Stimulated activated CD8-positive, alpha-beta memory T cell treated with anti-CD3 and anti-CD28 coated beads, Interleukin-15, amount 100 ng/mL, for 48 hours (primary cell): ENCODE measurements around the gene TMEM94.
"Not testable (repeated sequence)": the region's sequence is repeated elsewhere in the genome, so short reads cannot be mapped to it uniquely, and the experiment has no call there.

Source experiments
- DNase-seq, 2 donors: peaks; one replicate each; pipeline ENCODE4 v3.0.0-alpha.2; 2020; ENCODE audit warnings: low read depth in 2 of 2

Gene TMEM94

GRCh38 chr17:75476752-75477489, 20.5 kb downstream of the TMEM94 start:
- no peak for DNase-seq

- DNase-seq, result not testable (repeated sequence)
Observed at GRCh38 chr17:75477490-75477862, 21.0 kb downstream of the TMEM94 start.

- DNase-seq, result no peak
Observed at GRCh38 chr17:75478508-75478907, 22.1 kb downstream of the TMEM94 start.

- no peak for DNase-seq
Observed at GRCh38 chr17:75480281-75480680, 23.8 kb downstream of the TMEM94 start.

DNA sequence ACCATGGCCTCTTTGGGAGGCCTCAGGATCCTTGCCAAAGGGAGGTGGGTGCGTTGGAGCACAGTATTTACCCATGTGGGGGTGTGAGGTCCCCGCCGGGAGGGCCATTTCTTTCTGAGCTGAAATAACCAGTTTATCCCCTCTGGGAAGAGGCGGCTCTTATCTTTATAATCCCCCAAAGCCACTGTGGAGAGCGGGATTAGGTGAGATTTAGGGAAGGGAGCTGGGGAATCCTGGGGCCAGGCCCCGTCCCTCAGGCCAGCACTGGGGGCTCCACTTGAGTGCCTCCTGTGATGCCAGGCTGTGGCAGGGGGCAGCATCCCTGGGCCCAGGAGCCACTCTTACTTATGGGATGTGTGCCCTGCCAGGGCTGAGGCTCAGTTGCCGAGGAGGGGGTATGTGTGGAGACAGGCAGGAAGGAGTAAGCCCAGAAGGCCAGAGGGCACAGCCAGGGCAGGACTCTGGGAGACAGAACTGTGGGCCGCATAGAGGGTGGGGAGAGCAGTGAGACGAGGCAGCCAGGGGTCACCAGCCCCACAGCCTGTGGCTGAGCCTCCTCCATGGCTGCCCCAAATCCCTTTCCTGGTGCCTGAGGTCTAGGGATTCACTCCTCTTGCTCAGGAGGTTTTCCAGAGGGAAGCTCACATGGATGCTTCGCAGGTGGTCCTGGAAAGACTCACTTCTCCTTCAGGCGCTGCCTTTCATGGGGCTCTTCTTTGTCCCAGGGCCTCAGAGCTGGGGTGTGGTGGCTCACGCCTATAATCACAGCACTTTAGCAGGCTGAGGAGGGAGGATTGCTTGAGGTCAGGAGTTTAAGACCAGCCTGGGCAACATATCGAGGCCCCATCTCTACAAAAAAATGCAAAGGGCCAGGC, 25.0 kb downstream of the TMEM94 start:
- DNase-seq, result no peak

DNA sequence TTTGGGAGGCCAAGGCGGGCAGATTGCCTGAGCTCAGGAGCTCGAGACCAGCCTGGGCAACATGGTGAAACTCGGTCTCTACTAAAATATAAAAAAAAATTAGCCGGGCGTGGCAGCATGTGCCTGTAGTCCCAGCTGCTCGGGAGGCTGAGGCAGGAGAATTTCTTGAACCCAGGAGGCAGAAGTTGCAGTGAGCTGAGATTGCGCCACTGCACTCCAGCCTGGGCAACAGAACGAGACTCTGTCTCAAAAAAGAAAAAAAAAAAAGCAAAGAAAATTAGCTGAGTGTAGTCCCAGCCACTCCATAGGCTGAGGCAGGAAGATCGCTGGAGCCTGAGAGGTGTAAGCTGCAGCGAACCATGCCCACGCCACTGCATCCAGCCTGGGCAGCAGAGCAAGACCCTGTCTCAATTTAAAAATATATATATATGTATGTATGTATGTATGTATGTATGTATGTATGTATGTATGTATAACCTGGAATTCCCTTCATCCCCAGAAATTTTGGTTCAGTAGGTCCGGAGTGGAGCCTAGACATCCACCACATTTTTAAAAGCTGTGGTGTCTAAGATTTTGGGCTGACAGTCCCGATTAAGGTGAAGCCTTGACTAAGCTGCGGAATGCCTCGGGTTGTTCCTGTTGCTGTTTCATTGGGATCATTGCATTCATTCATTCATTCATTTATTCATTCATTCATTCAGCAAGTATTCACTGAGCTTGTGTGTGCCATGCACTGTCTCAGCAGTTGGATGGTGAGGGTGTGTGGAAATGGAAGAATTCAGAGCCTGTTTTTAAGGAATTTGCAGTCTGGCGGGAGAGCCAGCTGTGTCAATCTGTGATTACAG, 25.9 kb downstream of the TMEM94 start:
- DNase-seq, result no peak

DNA sequence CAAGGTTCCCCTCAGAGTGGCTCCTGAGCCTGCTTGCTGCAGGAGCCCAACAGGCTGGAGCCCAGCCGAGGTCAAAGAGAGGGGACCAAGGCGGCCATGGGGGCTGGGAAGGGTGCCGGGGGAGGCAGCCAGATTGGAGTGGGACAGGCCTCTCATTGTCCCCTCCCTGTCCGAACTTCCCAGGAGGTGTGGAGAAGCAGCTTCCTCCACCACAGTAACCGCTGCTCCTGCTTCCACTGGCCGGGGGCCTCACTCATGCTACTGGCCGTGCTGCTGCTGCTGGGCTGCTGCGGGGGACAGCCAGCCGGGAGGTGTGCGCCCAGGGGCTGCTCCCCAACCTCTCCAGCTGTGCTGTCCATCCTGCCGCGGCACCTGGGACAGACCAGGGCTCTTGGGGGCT, 29.3 kb downstream of the TMEM94 start:
- DNase-seq, result no peak

DNA sequence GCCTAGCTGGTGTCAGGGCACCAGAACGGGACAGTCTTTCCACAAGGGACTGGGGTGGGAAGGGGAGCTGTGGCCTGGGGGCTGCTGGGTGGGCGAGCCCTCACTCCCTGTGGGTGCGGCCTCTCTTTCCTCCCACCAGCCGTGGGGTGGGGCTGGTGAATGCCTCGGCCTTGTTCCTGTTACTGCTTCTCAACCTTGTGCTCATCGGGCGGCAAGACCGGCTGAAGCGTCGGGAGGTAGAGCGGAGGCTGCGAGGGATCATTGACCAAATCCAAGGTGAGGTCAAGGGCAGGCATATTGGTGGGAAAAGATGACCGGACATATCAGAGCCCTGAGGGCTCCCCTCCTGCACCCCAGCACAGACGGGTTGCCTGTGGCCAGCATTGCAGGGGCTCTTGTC, 29.7 kb downstream of the TMEM94 start:
- DNase-seq, result no peak

- DNase-seq, result no peak
Observed at GRCh38 chr17:75486951-75487350, 30.5 kb downstream of the TMEM94 start.

DNA sequence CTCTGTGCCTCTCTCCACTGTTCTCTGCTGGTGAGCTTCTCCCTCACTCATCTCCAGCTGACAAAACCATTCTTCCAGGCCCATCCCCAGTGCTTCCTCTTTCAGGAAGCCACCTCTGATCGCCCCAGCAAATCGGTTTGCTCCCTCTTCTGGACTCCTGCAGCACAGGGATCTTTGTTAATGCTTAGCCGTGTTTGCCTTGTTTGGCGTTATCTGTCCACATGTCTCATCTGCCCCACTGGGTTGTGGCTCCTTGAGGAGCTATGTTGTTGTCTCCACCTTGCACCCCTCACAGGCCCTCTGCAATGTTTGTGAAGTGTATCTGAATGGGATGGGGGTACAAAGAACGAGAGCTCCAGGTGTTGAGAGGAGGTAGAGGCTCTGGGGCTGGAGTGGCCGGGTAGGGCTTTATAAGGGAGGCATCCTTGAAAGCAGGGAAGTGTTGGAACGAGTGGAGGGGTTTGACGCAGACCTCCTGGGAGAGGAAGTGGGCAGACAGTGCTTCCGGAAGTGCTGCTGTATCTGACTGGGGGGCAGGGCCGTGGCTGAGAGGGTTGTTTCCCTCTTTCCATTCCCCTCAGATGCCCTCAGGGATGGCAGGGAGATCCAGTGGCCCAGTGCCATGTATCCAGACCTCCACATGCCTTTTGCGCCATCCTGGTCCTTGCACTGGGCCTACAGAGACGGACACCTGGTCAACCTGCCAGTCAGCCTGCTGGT, 31.1 kb downstream of the TMEM94 start:
- DNase-seq, result peak; percentile 30 to 34

GRCh38 chr17:75488693-75489510, 32.5 kb downstream of the TMEM94 start:
- no peak for DNase-seq

DNA sequence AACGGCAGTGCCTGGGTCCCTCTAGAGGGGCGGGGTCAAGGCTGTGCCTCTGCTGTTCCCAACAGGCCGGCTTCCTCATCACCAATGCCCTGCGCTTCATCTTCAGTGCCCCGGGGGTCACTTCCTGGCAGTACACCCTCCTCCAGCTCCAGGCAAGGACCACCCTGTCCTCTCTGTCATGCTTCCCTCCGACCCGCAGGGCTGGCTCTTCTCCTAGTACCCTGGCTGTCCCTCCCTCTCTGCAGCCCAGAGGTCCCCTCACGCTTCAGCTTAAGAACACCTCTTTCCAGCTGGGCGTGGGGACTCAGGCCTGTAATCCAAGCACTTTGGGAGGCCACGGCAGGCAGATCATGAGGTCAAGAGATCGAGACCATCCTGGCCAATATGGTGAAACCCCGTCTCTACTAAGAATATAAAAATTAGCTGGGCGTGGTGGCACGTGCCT, 33.1 kb downstream of the TMEM94 start:
- no peak for DNase-seq

DNA sequence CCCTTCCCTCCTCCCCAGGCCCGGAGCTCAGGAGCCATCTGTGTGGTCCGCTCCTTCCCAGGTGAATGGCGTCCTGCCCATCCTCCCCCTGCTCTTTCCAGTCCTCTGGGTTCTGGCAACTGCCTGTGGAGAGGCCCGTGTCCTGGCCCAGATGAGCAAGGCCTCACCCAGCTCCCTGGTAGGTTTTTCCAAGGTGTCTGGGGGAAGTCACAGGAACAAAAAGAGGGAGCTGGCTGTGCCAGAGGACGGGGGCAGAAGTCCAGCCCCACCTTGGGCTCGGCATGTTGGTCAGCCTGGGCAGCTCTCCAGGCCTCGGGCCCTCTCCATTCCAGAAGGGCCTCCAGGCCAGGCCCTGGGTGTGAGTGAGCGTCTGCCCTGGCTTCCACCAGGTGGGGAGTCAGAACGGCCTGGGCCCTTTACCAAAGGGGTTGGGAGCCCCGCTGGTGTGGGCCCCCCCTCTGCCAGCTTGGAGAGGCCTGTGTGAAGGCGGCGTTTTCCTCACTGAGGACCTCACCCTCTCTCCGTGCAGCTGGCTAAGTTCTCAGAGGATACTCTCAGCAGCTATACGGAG, 33.8 kb downstream of the TMEM94 start:
- no peak for DNase-seq

- DNase-seq, result no peak
Observed at GRCh38 chr17:75490953-75491649, 34.7 kb downstream of the TMEM94 start.

GRCh38 chr17:75491680-75492079, 35.2 kb downstream of the TMEM94 start:
- DNase-seq, result no peak

DNA sequence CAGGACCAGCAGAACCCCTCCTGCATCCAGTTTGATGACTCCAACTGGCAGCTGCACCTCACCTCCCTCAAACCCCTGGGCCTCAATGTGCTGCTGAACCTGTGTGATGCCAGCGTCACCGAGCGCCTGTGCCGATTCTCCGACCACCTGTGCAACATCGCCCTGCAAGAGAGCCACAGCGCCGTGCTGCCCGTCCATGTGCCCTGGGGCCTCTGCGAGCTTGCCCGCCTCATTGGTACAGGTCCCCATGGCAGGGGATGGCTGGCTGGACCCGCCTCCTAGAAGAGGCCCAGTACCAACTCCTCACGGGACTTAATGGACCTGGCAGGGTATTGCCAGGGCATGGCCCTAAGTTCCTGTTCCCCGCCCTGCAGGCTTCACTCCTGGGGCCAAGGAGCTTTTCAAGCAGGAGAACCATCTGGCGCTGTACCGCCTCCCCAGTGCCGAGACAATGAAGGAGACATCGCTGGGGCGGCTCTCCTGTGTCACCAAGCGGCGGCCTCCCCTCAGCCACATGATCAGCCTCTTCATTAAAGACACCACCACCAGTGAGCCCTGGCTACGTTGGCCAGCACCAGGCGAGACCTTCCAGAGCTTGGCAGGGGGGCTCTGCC, 36.2 kb downstream of the TMEM94 start:
- no peak for DNase-seq

GRCh38 chr17:75493476-75494129, 37.2 kb downstream of the TMEM94 start:
- no peak for DNase-seq

GRCh38 chr17:75494326-75494877, 38.0 kb downstream of the TMEM94 start:
- no peak for DNase-seq
